Osteoblast (primary cell): ENCODE results near the gene PLXNA2. TPM values are rescaled to one million over a fixed set of nuclear protein-coding genes. Genes with fewer than 3 reads are reported as not detected.

Source experiments
- DNase-seq: peaks from one replicate; pipeline ENCODE4 v3.0.0; 2011; ENCODE audit warnings: low spot score, mixed read lengths; ENCODE audit not compliant: insufficient read length; ENCODE audit errors: missing footprints
- H2AFZ ChIP-seq: 2 replicates; pipeline ENCODE4 v1.6.0; 2011; ENCODE audit warnings: mild to moderate bottlenecking, low read length
- H3K27ac ChIP-seq: 2 replicates; pipeline ENCODE4 v1.5.1; 2011; ENCODE audit warnings: mild to moderate bottlenecking, low read depth, low read length, moderate library complexity
- H3K27me3 ChIP-seq: 2 replicates; pipeline ENCODE4 v1.6.0; 2012; ENCODE audit warnings: mild to moderate bottlenecking, control low read depth, inconsistent platforms, low read length, moderate library complexity; ENCODE audit not compliant: insufficient read depth
- H3K36me3 ChIP-seq: 2 replicates; pipeline ENCODE4 v1.5.1; 2011; ENCODE audit warnings: mild to moderate bottlenecking, low read length, control low read depth, moderate library complexity; ENCODE audit not compliant: insufficient read depth
- H3K4me1 ChIP-seq: 2 replicates; pipeline ENCODE4 v1.5.1; 2011; ENCODE audit warnings: mild to moderate bottlenecking, low read length, control low read depth, moderate library complexity; ENCODE audit not compliant: insufficient read depth
- H3K4me2 ChIP-seq: 2 replicates; pipeline ENCODE4 v1.6.0; 2011; ENCODE audit warnings: mild to moderate bottlenecking, low read length; ENCODE audit not compliant: insufficient read depth
- H3K4me3 ChIP-seq: fragments of 200-600 bp; sonication (generic); 3 replicates; pipeline ENCODE4 v1.5.1; 2012; ENCODE audit warnings: mild to moderate bottlenecking, low read length, inconsistent platforms; ENCODE audit not compliant: insufficient read depth
- H3K79me2 ChIP-seq: 2 replicates; pipeline ENCODE4 v1.6.0; 2012; ENCODE audit warnings: mild to moderate bottlenecking, low read length, control low read depth, inconsistent platforms; ENCODE audit not compliant: insufficient read depth
- H3K9me3 ChIP-seq: 2 replicates; pipeline ENCODE4 v1.5.1; 2011; ENCODE audit warnings: low read depth, low read length, control low read depth
- H4K20me1 ChIP-seq: 2 replicates; pipeline ENCODE4 v1.6.0; 2012; ENCODE audit warnings: mild to moderate bottlenecking, low read length, control low read depth; ENCODE audit not compliant: insufficient read depth
- CTCF ChIP-seq: IDR thresholded peaks from 2 replicates; pipeline ENCODE4 v1.5.1; 2011; ENCODE audit warnings: mild to moderate bottlenecking, low read depth, low read length, moderate library complexity; ENCODE audit errors: extremely low read depth
- total RNA-seq: library from RNA; depleted of rRNA; stranded (reverse); fragments of >200 nt; gene quantifications from 2 replicates; pipeline ENCODE4 v1.2.3, GENCODE V29; 2012

PLXNA2 gene
- total RNA-seq, 1 donor, result 3.3 TPM

DNA sequence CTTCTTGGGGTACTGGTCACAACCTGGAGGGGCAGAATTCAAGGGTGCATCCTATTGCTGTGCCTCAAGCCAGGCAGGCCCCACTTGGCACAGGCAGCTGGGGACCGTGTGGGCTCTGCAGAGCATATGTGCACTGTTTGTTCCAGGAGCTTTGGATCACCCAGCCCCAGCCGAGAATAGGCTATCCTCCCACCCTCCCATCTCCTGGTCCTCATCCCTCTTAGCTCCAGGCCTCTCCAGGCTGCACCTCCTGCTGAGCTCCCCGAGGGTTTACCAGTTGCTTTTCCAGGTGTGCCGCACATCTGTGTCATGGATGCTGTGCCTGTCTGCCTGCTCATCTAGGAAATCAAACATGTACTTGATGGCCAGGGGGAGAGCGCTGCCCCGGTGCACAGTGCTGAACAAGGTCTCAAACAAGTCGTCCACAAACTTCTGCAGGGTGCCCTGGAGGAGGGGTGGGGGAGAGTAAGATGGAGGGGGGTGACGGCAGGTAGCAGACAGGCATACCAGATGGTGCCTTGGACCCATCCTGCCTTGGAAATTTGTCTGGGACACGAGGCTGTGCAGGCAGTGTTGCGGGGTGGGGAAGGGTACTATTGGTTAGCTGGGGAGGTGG lies 212.8 kb downstream of the PLXNA2 start:
- Histone ChIP-seq H3K4me1 (peaks cover 19% of the 10 kb centered on the region), H2AFZ (no peak overlapping the region), H4K20me1 (no peaks in the 10 kb centered on the region), H3K27ac (no peak overlapping the region), H3K36me3 (no peaks in the 10 kb centered on the region), H3K79me2 (no peaks in the 10 kb centered on the region), H3K9me3 (no peaks in the 10 kb centered on the region), H3K27me3 (no peaks in the 10 kb centered on the region), H3K4me2 (no peak overlapping the region), H3K4me3 (no peak overlapping the region)
- peak; percentile 37 for DNase-seq
- no peak for TF ChIP-seq CTCF

GRCh38 chr1:208030288-208031091 lies 213.7 kb downstream of the PLXNA2 start:
- Histone ChIP-seq H3K9me3 (no peaks in the 10 kb centered on the region), H3K4me1 (peaks cover 20% of the 10 kb centered on the region), H4K20me1 (no peaks in the 10 kb centered on the region), H3K4me3 (no peak overlapping the region), H2AFZ (peak overlapping the region; percentile 78), H3K79me2 (no peaks in the 10 kb centered on the region), H3K27ac (peak overlapping the region; percentile 89), H3K4me2 (peak overlapping the region; percentile 74), H3K27me3 (no peaks in the 10 kb centered on the region), H3K36me3 (no peaks in the 10 kb centered on the region)
- no peak for TF ChIP-seq CTCF
- DNase-seq, result peak; percentile 68

GRCh38 chr1:208029381-208030287 lies 214.6 kb downstream of the PLXNA2 start:
- H3K9me3 ChIP-seq, result no peaks in the 10 kb centered on the region
- H2AFZ ChIP-seq, result peak overlapping the region; percentile 78
- peak overlapping the region; percentile 74 for H3K4me2 ChIP-seq
- no peaks in the 10 kb centered on the region for H3K27me3 ChIP-seq
- H3K36me3 ChIP-seq, result no peaks in the 10 kb centered on the region
- peak overlapping the region; percentile 52 for H3K4me3 ChIP-seq
- TF ChIP-seq CTCF, result no peak
- no peaks in the 10 kb centered on the region for H3K79me2 ChIP-seq
- H3K27ac ChIP-seq, result peak overlapping the region; percentile 89
- H3K4me1 ChIP-seq, result peaks cover 28% of the 10 kb centered on the region
- no peaks in the 10 kb centered on the region for H4K20me1 ChIP-seq
- DNase-seq, result peak; percentile 95

DNA sequence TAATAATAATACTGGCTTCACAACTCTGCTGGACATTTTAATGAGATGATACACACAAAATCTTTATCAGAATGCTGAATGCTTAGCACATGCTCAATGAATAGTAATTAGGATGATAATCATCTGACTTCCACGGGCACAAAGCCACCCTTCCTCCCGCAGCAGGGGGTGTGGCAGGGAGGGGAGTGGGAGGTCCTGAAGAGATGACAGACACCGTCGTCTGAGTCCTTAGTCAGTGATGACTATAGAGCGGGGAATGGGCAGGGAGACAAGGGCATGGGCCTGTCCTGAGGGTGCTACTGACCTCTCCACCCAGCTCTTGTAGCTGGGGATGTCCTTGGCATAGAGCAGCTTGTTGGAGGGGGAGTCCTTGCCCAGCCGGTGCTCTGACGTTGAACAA lies 215.7 kb downstream of the PLXNA2 start:
- Histone ChIP-seq H3K27ac (no peak overlapping the region), H2AFZ (no peak overlapping the region), H4K20me1 (no peaks in the 10 kb centered on the region), H3K4me2 (no peak overlapping the region), H3K4me3 (no peak overlapping the region), H3K4me1 (peaks cover 31% of the 10 kb centered on the region), H3K27me3 (no peaks in the 10 kb centered on the region), H3K79me2 (no peaks in the 10 kb centered on the region), H3K9me3 (no peaks in the 10 kb centered on the region), H3K36me3 (no peaks in the 10 kb centered on the region)
- TF ChIP-seq CTCF, result no peak
- DNase-seq, result peak; percentile 36
